SKM-1 treated with dmso at 0.1 percent for 144 hours (cell line): ENCODE data around the gene SPNS3.
A peak's percentile ranks its signal among the peaks of the same experiment; 100 is the strongest.

Experiments
- DNase-seq: peaks from one replicate; lab custom pipeline; 2025; ENCODE audit not compliant: unreplicated experiment; lab: John Stamatoyannopoulos, UW

Gene SPNS3

DNA sequence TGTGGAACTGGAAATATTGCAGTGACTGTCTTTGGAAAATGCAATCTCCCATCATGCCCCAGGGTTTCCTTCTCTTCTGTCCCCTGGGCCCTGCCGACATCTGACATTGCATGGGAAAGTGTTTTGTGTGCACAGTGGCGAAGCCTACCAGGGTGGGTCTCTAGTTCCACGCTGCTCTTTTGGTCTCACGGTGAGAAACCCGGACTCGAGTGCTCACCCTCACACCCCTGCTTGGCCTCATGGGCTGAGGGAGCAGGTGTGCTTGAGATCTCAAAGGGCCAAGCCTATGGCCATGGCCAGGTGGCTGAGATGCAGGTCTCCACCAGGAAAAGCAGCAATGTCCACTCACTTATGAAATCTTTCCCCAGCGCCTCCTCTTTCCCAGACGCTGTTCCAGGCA lies 32.0 kb downstream of the SPNS3 start:
- no peak for DNase-seq

DNA sequence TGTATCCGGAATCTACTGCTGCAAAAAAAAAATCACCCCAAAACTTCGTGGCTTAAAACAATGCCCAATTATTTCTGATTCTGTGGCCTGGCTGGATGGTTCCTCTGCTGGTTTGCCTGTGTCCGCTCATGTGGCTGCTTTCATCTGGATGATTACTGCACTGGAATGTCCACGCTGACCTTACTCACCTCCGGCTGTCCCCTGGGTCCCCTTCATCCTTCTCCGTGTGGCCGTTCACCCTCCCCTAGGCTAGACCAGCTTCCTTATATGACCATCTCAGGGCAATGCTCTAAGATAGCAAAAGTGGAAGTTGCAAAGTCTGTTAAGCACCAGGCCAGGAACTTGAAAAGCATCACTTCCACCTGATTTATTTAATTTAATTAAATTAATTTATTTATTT lies 33.5 kb downstream of the SPNS3 start:
- no peak for DNase-seq

DNA sequence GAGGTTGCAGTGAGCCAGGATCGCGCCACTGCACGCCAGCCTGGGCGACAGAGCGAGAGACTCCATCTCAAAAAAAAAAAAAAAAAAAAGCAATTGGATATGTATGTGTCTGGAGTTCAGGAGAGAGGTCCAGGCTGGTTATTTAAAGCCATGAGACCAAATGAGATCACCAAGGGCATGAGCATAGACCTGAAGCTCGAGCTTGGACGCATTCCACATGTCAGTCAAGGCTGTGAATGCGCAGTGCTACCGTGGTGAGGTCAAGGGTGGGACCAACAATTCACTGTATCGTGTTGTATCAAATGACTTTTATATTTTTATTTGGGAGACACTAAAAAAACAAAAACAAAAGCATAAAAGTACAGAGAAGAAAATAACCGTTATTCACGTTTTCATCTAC lies 35.8 kb downstream of the SPNS3 start:
- no peak for DNase-seq

DNA sequence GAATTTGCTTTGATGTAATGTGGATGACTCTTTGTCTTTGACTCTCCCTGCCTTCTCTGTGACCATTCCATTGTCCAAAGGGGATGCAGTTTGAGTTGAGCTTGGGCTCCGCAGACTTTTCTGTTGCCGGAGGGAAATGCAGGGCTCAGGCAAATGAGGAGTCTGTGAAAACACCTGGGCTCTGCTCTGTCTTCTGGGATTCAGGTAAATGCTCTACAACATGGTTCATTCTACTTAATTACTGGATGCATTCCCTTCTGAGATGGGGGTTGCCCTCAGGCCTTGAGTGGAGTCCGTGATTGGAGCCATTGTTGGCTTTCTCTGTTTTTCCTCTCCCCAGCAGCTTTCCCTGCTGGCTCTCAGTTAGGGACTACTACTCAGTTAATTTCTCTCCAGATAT lies 38.5 kb downstream of the SPNS3 start:
- DNase-seq: no peak

DNA sequence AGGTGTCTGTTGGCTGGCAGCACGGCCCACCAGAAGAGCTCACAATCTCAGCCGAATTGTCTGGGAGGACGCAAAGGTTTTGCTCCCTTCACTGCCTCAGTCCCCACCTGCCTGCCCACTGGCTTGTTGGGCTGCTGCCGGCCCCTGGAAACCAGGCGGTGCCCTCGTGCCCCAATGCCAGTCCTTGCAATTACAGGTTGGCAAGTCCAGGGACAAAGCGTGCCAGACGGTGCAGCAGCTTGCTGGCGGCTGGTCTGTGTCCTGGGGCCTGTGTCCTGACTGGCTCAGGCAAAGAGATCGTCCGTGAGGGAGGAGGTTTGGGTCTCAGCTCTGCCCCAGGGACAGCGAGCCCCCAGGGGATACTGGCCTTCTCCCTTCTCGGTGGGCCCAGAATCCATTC lies 40.4 kb downstream of the SPNS3 start:
- no peak for DNase-seq

DNA sequence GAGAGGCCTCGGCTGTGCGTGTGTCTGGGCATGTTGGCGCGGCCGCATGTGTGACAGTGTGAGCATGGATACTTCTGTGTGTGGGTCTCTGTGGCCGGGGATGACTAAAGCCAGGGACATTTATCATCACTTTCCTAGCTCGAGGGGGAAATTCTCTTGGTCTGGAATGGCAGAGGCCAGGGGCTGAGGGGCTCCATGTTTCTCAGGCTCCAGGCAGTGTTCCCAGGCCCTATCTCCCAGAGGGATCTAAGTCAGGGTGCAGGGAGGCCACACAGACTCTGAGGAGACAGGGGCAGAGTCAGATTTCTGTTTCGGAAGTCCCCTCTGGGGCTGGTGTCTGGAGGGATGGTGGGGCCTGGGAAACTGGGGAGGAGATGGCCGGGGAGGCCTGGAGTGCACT lies 41.3 kb downstream of the SPNS3 start:
- DNase-seq: no peak

DNA sequence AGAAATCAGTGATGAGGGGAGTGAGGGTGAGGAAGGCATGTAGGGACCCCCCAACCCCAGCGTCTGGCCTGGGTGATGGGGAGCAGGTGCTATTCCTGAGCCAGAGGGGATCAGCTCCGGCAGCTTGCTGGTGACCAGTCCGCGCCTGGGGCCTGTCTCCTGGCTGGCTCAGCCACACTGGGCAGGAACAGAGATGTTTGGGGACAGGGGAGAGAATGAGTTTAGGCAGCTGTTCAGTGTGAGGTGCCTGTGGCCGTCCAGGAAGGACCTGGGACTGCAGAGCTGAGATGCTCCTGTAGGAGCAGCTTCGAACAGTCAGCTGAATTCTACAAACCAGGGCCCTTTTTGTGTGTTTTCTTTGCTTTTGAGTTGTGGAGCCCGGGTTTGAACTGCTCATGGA lies 41.7 kb downstream of the SPNS3 start:
- no peak for DNase-seq

DNA sequence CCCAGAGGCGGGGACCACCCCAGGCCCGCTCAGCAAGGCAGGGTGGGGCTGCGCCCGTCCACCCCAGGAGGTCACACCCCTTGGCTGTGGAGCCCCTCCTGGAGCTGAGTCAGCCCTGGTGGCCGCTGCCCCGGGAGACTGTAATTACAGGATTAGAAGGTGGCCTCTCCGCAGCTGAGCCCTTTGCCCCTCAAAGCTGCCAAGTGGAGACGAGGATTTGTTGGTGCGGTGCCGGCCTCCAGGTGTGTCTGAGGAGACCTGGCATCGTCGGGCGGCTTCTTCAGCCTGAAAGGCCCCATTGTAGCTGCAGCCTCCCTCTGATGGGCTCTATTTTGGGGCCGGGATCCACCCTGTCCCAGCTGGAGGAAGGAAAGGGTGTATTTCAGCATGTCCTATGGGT lies 42.3 kb downstream of the SPNS3 start:
- DNase-seq: no peak

DNA sequence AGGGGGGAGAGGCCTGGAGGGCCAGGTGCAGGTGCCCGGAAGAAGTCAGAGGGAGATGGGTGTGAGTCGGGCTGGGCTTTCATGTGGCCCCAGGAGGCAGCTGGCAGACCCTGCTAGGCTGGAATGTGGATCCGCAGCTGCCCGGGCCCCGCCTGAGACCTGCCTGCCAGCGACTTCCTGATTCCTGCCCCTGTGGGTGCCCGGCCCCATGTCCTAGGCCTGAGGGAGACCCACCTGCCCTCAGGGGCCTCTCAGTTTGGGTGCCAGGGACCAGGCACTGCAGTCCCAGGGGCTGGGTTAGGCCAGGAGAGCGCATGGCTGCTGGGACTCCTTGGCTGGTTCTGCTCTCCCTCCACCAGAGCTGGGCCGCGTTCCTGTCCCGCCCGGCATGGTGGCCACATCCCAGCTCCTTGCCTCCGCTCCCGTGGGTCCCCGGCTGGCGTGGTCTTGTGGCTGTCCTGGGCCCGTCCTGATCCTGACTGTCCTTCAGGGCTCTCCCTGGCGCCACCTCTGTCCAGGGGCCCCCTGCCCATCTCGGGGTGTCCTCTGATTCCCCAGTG lies 42.9 kb downstream of the SPNS3 start:
- no peak for DNase-seq

DNA sequence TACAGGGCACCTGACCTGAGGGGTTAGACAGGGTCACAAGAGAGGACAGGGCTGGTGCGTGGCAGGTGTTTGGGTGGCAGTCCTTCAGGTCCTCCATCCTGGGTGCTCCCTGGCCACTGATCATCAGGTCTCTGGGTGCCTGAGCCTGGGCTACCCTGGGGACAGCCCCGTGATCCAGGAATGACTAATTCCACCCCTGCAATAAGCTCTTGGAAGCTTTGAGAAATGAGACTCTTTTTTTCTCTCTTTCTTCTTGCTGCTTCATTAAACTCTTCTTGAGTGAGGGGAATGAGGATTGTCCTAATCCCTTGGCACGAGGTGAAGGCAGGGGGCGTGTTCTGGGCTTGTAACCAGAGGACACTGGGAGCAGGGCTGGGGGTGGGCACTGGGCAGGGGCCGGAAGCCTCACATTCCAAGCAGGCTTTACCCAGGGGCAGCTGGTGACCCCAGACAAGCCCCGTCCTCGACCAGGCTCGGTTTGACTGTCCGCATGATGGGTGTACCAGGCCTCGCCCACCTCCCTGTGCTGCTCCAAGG lies 43.6 kb downstream of the SPNS3 start:
- no peak for DNase-seq

DNA sequence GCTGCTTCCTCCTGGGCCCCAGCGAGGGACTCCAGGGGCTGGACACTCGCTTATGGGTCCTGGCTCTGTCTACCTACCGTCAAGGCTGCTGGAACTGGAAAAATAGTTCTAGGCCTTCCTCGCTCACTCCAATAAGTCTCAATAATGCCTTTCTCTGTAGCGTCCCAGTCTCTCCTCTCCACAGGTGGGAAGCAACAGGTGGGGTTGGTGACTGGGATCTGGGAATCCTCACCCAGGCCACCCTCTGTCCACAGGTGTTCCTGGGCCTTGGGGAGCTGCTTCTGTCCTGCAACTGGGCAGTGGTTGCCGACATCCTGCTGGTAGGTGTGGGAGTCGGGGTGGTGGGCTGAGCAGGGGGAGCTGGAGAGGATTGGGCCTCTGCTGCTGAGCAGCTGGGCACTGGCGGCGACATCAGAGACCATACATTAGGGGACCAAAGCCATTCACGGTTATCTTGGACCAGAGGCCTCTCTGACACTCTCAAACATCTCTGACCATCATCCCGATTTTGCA lies 44.6 kb downstream of the SPNS3 start:
- DNase-seq: no peak

DNA sequence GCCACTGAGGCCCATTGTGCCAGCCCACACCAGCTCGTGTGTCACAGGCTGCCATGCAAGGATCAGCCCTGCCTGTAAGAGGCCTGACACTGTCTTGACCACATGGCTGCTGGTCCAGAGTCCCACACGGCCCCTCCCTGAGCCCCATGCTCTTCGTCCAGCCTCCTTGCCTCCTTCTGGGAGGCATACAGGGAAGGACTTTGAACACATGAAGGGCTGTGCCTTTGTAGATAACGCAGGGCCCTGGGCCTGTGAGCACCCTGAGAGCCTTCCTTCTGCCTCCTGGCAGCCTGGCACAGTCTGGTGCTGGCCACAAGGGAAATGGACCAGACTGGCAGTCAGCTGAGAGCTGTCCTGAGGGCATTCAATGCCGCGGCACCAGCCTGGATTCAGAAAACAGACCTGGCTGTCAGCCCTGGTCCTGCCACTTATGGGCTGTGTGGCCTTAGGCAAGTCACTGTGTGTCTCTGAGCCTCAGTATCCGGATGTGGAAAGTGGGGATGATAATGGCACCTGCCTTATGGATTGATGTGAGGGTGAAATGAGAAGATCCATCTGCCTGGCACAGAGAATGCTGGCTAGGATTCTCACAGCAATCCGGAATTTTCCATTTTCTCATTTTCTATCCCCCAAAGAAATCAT lies 45.7 kb downstream of the SPNS3 start:
- no peak for DNase-seq

DNA sequence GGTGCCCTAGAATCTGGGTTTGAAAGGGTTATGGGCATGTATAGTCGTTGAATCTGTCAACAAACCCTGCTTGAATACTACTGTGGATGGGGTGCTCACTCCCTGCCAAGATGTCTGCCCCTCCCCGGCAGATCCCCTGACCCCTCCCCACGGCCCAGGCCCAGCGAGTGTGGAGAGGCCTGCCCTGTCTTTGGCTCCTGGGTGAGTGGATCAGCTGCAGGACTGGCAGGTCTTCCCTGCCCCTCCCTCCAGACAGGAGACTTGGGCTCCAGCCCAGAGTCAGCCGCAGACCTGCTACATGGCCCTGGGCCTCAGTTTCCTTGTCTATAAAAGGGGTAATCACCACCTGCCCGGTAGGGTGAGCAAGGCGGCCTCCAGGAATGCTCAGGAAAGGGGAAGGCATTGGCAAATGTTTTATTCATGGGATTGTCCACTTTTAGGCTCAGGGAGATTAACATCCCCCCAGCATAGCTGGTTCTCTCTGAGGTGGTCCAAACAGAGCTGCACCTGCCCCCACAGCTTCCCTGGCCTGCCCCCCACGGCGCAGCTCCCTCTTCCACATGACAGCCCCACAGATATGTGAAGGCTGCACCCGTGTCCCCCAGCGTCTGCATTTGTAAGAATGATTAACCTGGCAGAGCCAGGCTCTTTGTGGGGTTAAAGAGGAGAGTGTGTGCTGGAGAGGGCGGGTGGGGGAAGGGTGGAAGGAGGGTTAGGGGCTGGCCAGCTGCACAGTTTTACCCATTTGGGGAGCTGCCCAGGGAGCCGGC lies 46.4 kb downstream of the SPNS3 start:
- DNase-seq: no peak

DNA sequence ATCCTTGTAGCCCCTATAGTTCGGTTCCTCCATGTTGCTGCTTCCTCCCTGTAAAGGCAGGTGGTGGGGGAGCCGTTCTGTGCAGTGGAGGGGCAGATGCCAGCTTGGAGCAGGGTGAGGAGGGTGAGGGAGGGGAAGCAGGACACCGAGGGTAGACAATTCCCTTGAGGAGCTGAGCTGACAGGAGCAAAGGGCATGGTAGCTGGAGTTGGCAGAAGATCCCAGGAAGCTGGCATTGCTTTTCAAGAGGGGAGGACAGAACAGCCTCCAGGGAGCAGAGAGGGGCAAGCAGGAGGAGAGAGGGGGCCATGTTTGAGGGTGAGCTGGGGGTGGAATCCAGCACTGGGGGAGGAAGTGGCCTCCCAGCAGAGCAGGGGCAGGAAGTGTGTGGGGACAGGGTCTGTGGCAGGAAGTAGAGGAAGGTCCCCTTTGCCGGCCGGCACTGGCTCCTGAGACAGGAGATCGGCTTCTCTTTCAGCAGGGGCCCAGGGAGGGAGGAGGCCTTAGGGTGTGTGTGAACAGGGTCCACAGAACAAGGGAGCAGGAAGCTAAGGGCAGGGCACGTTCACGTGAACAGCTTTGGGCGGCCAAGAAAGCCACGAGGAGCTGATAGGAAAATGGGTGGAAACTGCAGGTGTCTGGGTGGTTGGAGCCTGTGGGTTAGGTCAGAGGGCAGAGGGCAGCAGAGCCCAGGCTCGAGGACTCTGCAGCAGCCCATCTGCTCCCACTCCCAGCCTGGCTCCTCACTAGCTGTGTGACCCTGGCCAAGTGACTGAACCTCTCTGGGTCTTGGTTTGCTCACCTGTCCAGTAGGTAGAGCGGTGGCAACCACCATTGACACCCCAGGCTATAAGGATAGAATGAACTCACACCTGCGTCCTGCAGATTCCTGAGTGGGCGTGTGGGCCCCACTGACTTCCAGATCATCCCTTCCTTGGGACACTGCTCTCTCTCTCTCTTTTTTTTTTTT lies 47.5 kb downstream of the SPNS3 start:
- DNase-seq: peak; percentile 57

DNA sequence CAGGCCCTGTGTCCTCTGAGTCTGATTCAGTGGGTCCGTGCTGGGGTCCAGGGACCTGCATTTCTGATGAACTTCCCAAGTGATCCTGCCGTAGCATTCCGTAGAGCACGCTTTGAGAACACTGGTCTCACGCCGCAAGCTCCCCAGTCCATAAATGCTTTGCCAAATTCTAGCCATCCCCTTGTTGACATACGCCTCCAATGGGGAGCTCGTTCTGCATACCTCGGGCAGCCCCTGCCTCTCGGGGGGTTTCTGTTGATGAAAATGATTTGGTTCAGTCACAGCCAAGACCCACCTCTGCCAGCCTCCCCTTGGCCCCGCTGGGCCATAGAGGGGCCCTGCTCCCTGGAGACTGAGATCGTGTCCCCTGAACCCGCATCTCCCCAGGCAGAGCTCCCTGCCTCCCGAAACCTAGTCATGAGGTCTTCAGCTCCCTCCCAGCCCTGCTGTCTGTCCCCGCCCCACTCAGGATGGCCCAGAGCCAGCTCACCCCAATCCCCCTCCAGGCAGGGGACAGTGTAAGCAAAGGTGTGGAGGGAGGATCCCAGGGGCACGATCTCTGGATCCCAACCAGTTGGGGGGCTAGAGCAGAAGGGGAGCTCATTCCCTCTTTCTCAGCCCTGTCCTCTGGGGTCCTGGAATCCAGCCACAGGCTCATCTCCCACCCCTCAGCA lies 48.7 kb downstream of the SPNS3 start:
- no peak for DNase-seq

DNA sequence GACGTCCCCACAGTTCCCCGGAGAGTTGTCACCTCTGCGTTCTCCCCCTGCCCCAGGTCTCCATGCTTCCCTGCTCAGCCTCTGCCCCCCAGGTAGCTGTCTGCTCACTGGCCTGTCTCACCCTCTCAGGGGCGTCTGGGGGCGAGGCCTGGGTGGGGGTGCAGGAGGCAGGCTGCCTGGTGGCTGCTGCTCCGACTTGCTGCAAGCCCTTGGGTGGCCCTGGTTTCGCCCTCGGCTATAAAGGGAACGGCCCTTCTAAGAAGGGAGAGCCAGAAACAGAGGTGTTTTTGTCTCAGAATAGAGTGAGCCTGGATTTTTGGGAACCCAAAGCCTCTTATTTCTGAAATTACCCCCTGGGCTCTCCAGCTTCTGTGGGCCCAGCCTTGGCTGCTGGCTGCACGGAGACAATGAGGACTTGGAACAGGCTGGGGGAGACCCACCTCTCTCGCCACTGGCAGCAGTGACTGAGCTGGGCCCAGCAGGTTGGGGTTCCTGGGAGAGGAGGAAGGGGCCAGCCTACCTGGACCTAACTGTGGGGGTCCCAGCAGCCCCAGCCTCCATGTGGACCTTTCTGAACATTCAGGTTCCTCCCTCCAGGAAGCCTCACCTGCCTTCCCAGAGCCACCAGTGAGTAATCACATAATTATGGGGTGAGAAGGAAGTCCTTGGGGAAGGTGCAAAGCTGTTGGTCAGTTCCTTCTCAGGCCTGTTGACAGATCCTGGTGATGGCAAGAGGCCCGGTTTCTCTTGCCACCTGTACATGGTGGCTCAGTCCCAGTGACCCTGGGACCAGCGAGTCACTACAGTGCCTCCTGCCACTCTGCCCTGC lies 49.5 kb downstream of the SPNS3 start:
- DNase-seq: no peak

DNA sequence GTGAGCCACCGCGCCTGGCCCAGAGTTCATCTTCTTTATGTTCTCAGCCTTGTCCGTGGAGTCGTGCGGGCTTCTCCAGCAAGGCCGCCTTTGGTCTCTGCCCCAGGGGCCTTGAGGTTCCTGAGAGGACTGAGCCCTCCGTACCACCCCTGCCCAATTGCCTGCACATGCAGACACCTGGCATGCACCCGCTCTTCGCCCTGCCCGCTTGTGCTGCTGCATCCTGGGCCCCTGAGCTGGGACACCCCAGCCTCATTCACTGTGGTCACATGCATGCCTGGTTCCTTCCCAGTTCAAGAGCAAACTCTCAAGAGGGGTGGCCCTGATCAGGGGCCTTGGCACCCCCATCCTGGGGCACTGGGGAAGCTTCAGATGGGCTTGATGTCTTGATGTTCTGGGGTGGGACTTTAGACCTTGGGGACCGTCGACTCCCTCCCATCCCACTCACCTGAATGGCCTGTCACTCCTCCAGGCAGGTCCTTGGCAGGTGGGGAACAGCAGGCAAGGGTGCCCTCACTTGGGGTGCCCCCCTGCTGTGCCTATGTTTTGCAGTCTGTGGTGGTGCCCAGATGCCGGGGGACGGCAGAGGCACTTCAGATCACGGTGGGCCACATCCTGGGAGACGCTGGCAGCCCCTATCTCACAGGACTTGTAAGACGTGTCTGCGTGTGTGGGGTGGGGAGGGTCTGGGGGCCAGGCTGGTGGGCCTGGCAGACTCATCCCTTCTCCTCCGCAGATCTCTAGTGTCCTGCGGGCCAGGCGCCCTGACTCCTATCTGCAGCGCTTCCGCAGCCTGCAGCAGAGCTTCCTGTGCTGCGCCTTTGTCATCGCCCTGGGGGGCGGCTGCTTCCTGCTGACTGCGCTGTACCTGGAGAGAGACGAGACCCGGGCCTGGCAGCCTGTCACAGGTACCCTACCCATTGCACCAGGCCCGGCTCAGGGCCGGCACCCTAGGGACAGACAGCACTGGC lies 52.2 kb downstream of the SPNS3 start:
- no peak for DNase-seq

DNA sequence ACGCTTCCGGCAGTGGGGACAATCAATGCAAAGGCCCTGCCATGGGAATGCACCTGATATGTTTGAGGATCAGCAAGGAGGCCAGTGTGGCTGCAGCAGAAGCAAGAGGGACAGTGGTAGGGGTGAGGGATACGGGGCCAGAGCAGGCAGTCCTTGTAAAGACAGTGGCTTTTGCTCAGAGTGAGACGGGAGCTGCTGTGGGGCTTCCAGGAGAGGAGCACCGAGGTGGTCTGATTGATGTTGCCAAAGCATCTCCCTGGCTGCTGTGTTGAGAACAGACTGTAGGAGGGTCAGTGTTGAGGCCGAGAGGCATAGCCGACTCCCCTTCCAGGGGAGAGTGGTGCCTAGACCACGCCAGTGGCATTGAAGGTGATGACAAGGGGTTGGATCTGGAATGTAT lies 53.6 kb downstream of the SPNS3 start:
- DNase-seq: no peak
